ENCODE results near the gene OR9A4. TPM values are rescaled to one million over a fixed set of nuclear protein-coding genes. Genes with fewer than 3 reads are reported as not detected.

The OR9A4 gene
- not detected for total RNA-seq (2013)
- polyA plus RNA-seq (under 1 TPM in 1 of 3 donors, not detected in 2; 0.28 TPM), polyA minus RNA-seq (not detected in 2 replicates), total RNA-seq (0 to 1.2 (median 0) reads per million in 11 experiments)

GRCh38 chr7:141916099-141916498 is at the start of gene OR9A4:
OR9A4 (plus strand) TSS chr7:141916399; CDS start chr7:141918876, 2,477 bp downstream.
- intact Hi-C loops (cut with micrococcal nuclease), result no loop called here
- 92% methylated on average over 3 of the region's 3 CpGs for WGBS (ENCODE audit: insufficient coverage)
- Histone ChIP-seq H3K27ac (ENCODE audit: low read depth in 1 of 2, low read length in 2 of 2) (no peak within 1 kb of the TSS), H3K27me3 (ENCODE audit: control insufficient read depth in 2 of 2, insufficient read depth in 2 of 2, low read length in 2 of 2) (no peaks in the 10 kb centered on the region), H4K20me1 (ENCODE audit: insufficient read depth, low read length) (no peaks in the 10 kb centered on the region), H3K4me2 (replicated peaks; ENCODE audit: extremely low read depth, low read length, poor library complexity, severe bottlenecking) (no peak within 1 kb of the TSS), H3K9me3 (replicated peaks in 1 of 2; ENCODE audit: control insufficient read depth in 1 of 2, insufficient read depth in 1 of 2, low read length in 2 of 2) (no peaks in the 10 kb centered on the region), H3K9ac (ENCODE audit: insufficient read depth, low read length, poor library complexity, severe bottlenecking) (no peak within 1 kb of the TSS), H3K79me2 (ENCODE audit: insufficient read depth, low read length) (no peaks in the 10 kb centered on the region), H3K4me1 (ENCODE audit: control insufficient read depth in 1 of 2, insufficient read depth in 2 of 2, low read length in 2 of 2) (peaks cover 13 to 15% of the 10 kb centered on the region in 2 donors), H2AFZ (ENCODE audit: insufficient read depth, low read depth, low read length, poor library complexity, severe bottlenecking) (no peak within 1 kb of the TSS), H3K36me3 (replicated peaks in 1 of 2; ENCODE audit: control insufficient read depth in 1 of 2, insufficient read depth in 2 of 2, low read length in 2 of 2) (no peaks in the 10 kb centered on the region), H3K4me3 (replicated peaks in 1 of 3; ENCODE audit: low read depth in 2 of 3, low read length in 3 of 3) (no peak within 1 kb of the TSS)
- Mint-ChIP-seq H3K4me1 (peaks cover 19% of the 10 kb centered on the region), H3K9me3 (peaks cover 0 to 12% (median 5%) of the 10 kb centered on the region in 7 donors), H3K27ac (no peak within 1 kb of the TSS), H3K27me3 (ENCODE audit: low read depth in 3 of 3) (peaks cover 0 to 3% (median 2%) of the 10 kb centered on the region in 3 donors), H3K36me3 (no peaks in the 10 kb centered on the region), H3K4me3 (no peak within 1 kb of the TSS)
- DNase-seq, result no peak
- TF ChIP-seq, protein P1, sequence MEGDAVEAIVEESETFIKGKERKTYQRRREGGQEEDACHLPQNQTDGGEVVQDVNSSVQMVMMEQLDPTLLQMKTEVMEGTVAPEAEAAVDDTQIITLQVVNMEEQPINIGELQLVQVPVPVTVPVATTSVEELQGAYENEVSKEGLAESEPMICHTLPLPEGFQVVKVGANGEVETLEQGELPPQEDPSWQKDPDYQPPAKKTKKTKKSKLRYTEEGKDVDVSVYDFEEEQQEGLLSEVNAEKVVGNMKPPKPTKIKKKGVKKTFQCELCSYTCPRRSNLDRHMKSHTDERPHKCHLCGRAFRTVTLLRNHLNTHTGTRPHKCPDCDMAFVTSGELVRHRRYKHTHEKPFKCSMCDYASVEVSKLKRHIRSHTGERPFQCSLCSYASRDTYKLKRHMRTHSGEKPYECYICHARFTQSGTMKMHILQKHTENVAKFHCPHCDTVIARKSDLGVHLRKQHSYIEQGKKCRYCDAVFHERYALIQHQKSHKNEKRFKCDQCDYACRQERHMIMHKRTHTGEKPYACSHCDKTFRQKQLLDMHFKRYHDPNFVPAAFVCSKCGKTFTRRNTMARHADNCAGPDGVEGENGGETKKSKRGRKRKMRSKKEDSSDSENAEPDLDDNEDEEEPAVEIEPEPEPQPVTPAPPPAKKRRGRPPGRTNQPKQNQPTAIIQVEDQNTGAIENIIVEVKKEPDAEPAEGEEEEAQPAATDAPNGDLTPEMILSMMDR (IDR thresholded peaks at IDR 0.05), result no peak

DNA sequence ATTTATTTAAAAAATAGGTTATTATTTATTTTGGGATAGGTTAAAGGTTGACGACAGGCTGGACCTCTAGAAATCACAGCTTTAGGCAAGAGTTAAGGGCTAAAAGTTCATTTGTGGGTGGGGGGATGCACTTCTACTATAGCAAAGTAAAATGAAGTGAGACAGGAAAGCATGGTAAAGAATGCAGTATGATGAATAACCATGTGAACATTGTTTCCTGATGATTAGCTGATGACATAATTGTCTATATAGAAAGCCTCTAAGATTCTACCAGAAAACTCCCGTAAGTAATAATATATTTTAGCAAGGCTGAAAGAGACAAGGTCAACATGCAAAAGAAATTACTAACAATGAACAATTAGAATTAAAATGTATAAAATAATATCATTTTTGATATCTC is 49.2 kb upstream of the OR9A4 start:
- Histone ChIP-seq H3K9ac (ENCODE audit: insufficient read depth, low read length, poor library complexity, severe bottlenecking) (no peak overlapping the region), H3K36me3 (replicated peaks in 1 of 2; ENCODE audit: control insufficient read depth in 1 of 2, insufficient read depth in 2 of 2, low read length in 2 of 2) (no peaks in the 10 kb centered on the region), H3K79me2 (ENCODE audit: insufficient read depth, low read length) (no peaks in the 10 kb centered on the region), H3K4me2 (replicated peaks; ENCODE audit: extremely low read depth, low read length, poor library complexity, severe bottlenecking) (no peak overlapping the region), H2AFZ (ENCODE audit: insufficient read depth, low read depth, low read length, poor library complexity, severe bottlenecking) (no peak overlapping the region), H3K4me1 (ENCODE audit: control insufficient read depth in 1 of 2, insufficient read depth in 2 of 2, low read length in 2 of 2) (peaks cover 13 to 20% of the 10 kb centered on the region in 2 donors), H4K20me1 (ENCODE audit: insufficient read depth, low read length) (no peaks in the 10 kb centered on the region), H3K27ac (ENCODE audit: low read depth in 1 of 2, low read length in 2 of 2) (no peak overlapping the region), H3K27me3 (ENCODE audit: control insufficient read depth in 2 of 2, insufficient read depth in 2 of 2, low read length in 2 of 2) (no peaks in the 10 kb centered on the region), H3K4me3 (replicated peaks in 1 of 3; ENCODE audit: low read depth in 2 of 3, low read length in 3 of 3) (no peak overlapping the region), H3K9me3 (replicated peaks in 1 of 2; ENCODE audit: control insufficient read depth in 1 of 2, insufficient read depth in 1 of 2, low read length in 2 of 2) (no peaks in the 10 kb centered on the region)
- Mint-ChIP-seq H3K27me3 (ENCODE audit: low read depth in 3 of 3) (peaks cover 0 to 5% (median 0%) of the 10 kb centered on the region in 3 donors), H3K4me3 (no peak overlapping the region), H3K27ac (no peak overlapping the region), H3K9me3 (peaks cover 0 to 21% (median 8%) of the 10 kb centered on the region in 7 donors), H3K4me1 (peaks cover 16% of the 10 kb centered on the region), H3K36me3 (no peaks in the 10 kb centered on the region)
- intact Hi-C loops (cut with micrococcal nuclease), result no loop called here
- peak in 1 of 3 donors; percentile 21 for DNase-seq
- 100% methylated on average over 1 of the region's 2 CpGs for WGBS (ENCODE audit: insufficient coverage)
- TF ChIP-seq, protein P1 (IDR thresholded peaks at IDR 0.05), result no peak
